Endothelial cell of umbilical vein (primary cell): ENCODE results near the gene PKDREJ. TPM values are rescaled to one million over a fixed set of nuclear protein-coding genes. Genes with fewer than 3 reads are reported as not detected.

Source experiments
- BruUV-seq: library from RNA; stranded (reverse); fragments of 400-500 nt; replicated peaks from 2 replicates; lab custom pipeline; 2021; lab: Mats Ljungman, UMichigan
- CTCF ChIA-PET: fragments of 300-600, 350-600 bp; sonication (Branson Sonifier 250); formaldehyde crosslinking; loops from one replicate; lab custom pipeline; 2021; ENCODE audit warnings: antibody characterized with exemption, inconsistent platforms; lab: Charles Lee
- POLR2A ChIA-PET: fragments of 300-600, 350-600 bp; sonication (Branson Sonifier 250); formaldehyde crosslinking; loops from one replicate; lab custom pipeline; 2021; ENCODE audit warnings: antibody characterized with exemption, inconsistent platforms; lab: Charles Lee
- DNase-seq: peaks from one replicate; pipeline ENCODE4 v3.0.0-alpha.2; 2011; ENCODE audit warnings: low read depth, low spot score
- FAIRE-seq: peaks from 2 replicates; lab custom pipeline; 2011; peaks lifted over from hg19 to GRCh38; lab: Jason Lieb, UNC
- H2AFZ ChIP-seq: 2 replicates; pipeline ENCODE4 v1.6.0; 2012; ENCODE audit warnings: low read depth, low read length, control low read depth, inconsistent platforms
- H3K27ac ChIP-seq: 2 replicates; pipeline ENCODE4 v1.5.1; 2011; ENCODE audit warnings: low read depth, mild to moderate bottlenecking, control low read depth, low read length, moderate library complexity; ENCODE audit not compliant: insufficient read depth
- H3K27me3 ChIP-seq, 2 experiments: 2 replicates each; pipeline versions ENCODE4 v1.6.0 to v1.6.1; 2011; ENCODE audit warnings: low read length in 2 of 2, mixed read lengths in 1 of 2; ENCODE audit not compliant: control insufficient read depth in 2 of 2, insufficient read depth in 2 of 2
- H3K36me3 ChIP-seq, 2 experiments: 2 replicates in 1 of 2; 3 replicates in 1 of 2; pipeline ENCODE4 v1.5.1; 2011; ENCODE audit warnings: low read length in 2 of 2, mild to moderate bottlenecking in 1 of 2, moderate library complexity in 1 of 2; ENCODE audit not compliant: control insufficient read depth in 2 of 2, insufficient read depth in 2 of 2; ENCODE audit errors: extremely low read depth in 1 of 2
- H3K4me1 ChIP-seq: 3 replicates; pipeline ENCODE4 v1.5.1; 2011; ENCODE audit warnings: mild to moderate bottlenecking, low read length; ENCODE audit not compliant: control insufficient read depth, insufficient read depth; ENCODE audit errors: extremely low read depth
- H3K4me2 ChIP-seq: 2 replicates; pipeline ENCODE4 v1.6.1; 2011; ENCODE audit warnings: low read length, control low read depth, mixed read lengths; ENCODE audit not compliant: insufficient read depth
- H3K4me3 ChIP-seq, 3 experiments: fragments of 200-600 bp in 1 of 3; sonication (generic), shearing (Covaris generic) in 1 of 3; replicated peaks in 1 of 3; 2 replicates each; pipeline ENCODE4 v1.5.1; 2011 to 2016; ENCODE audit warnings: control low read depth in 3 of 3, low read length in 3 of 3, mild to moderate bottlenecking in 2 of 3, inconsistent platforms in 1 of 3, low read depth in 1 of 3, moderate library complexity in 1 of 3; ENCODE audit not compliant: insufficient read depth in 1 of 3
- H3K79me2 ChIP-seq: 2 replicates; pipeline ENCODE4 v1.6.0; 2012; ENCODE audit warnings: low read length, inconsistent platforms; ENCODE audit not compliant: control insufficient read depth, insufficient read depth
- H3K9ac ChIP-seq: replicated peaks from 2 replicates; pipeline ENCODE3; 2011; ENCODE audit warnings: low read length, control low read depth; ENCODE audit not compliant: insufficient read depth; ENCODE audit errors: extremely low read depth
- H3K9me1 ChIP-seq: replicated peaks from 3 replicates; pipeline ENCODE4 v1.6.0; 2011; ENCODE audit warnings: mild to moderate bottlenecking, low read length; ENCODE audit not compliant: control insufficient read depth, insufficient read depth; ENCODE audit errors: extremely low read depth
- H3K9me3 ChIP-seq: replicated peaks from 2 replicates; pipeline ENCODE4 v1.5.1; 2012; ENCODE audit warnings: low read length, inconsistent platforms; ENCODE audit not compliant: control insufficient read depth, insufficient read depth
- H4K20me1 ChIP-seq: replicated peaks from 2 replicates; pipeline ENCODE3; 2011; ENCODE audit warnings: mild to moderate bottlenecking, low read length; ENCODE audit not compliant: control insufficient read depth, insufficient read depth; ENCODE audit errors: extremely low read depth
- CTCF ChIP-seq, 2 donors: IDR thresholded peaks; 1 replicate in 1 of 2; 2 replicates in 1 of 2; pipeline ENCODE4 v1.5.1; 2011; ENCODE audit warnings: low read length in 2 of 2, mild to moderate bottlenecking in 2 of 2, moderate library complexity in 2 of 2, control low read depth in 1 of 2, inconsistent platforms in 1 of 2, low read depth in 1 of 2; ENCODE audit not compliant: insufficient read depth in 1 of 2; ENCODE audit errors: extremely low read depth in 1 of 2
- EZH2 ChIP-seq: IDR thresholded peaks from 2 replicates; pipeline ENCODE4 v1.6.1; 2012; ENCODE audit warnings: borderline replicate concordance, low read depth, mild to moderate bottlenecking, moderate library complexity, low read length, inconsistent platforms; ENCODE audit not compliant: severe bottlenecking
- FOS ChIP-seq: IDR thresholded peaks from 2 replicates; pipeline ENCODE4 v1.6.1; 2011; ENCODE audit warnings: mild to moderate bottlenecking, low read length, moderate library complexity, borderline replicate concordance; ENCODE audit not compliant: insufficient read depth
- GATA2 ChIP-seq: IDR thresholded peaks from 2 replicates; pipeline ENCODE4 v1.7.0; 2011; ENCODE audit warnings: low read depth, mild to moderate bottlenecking, moderate library complexity, mixed read lengths, low read length; ENCODE audit not compliant: insufficient read length, insufficient read depth
- JUN ChIP-seq: IDR thresholded peaks from 2 replicates; pipeline ENCODE4 v1.6.1; 2011; ENCODE audit warnings: borderline replicate concordance, low read depth; ENCODE audit not compliant: insufficient read length, insufficient read depth
- MAX ChIP-seq: IDR thresholded peaks from 2 replicates; pipeline ENCODE4 v1.6.1; 2011; ENCODE audit not compliant: insufficient read depth, insufficient read length
- MYC ChIP-seq: IDR thresholded peaks from one replicate; pipeline ENCODE4 v1.6.1; 2011; ENCODE audit warnings: mild to moderate bottlenecking, low read depth, low read length
- POLR2A ChIP-seq: IDR thresholded peaks from 2 replicates; pipeline ENCODE4 v1.6.1; 2012; ENCODE audit warnings: low read depth, mild to moderate bottlenecking, control low read depth, low read length
- POLR2AphosphoS5 ChIP-seq: IDR thresholded peaks from 2 replicates; pipeline ENCODE4 v1.6.1; 2012; ENCODE audit warnings: low read depth, mild to moderate bottlenecking, control low read depth, low read length, moderate library complexity; ENCODE audit not compliant: insufficient read depth
- dilution Hi-C: fragments of 300-500 bp; cut with MboI; formaldehyde crosslinking; loops from one replicate; pipeline ENCODE4 v1.15.0; 2019; ENCODE audit warnings: low sequenced_read_pairs; ENCODE audit not compliant: extremely low pct_ligation_motif_present
- intact Hi-C: fragments of 100-400 bp; cut with micrococcal nuclease; formaldehyde crosslinking; loops from one replicate; pipeline ENCODE4 v1.10.0; 2022
- polyA plus RNA-seq, 4 experiments: library from polyadenylated mRNA; depleted of rRNA in 3 of 4; stranded (reverse) in 3 of 4; unstranded in 1 of 4; fragments of >200 nt; gene quantifications; 2 replicates each; pipeline versions ENCODE4 v1.2.1 to v1.2.3, GENCODE V29; 2011 to 2012; ENCODE audit warnings: missing spikeins in 1 of 4
- total RNA-seq: library from RNA; stranded (reverse); gene quantifications from 2 replicates; pipeline ENCODE4 v1.2.3, GENCODE V29; 2021

PKDREJ gene
- total and polyA plus RNA-seq, 2 donors (not counting 3 experiments of a cell fraction or from before 2014, with no cell fraction given) = not detected

GRCh38 chr22:46292732-46293131, 29.6 kb upstream of the PKDREJ start:
- H4K20me1 ChIP-seq = no peaks in the 10 kb centered on the region
- ChIA-PET CTCF (no interaction called here), POLR2A (no interaction called here)
- peaks cover 17% of the 10 kb centered on the region for H3K4me1 ChIP-seq
- dilution Hi-C loops = no loop called here
- H2AFZ ChIP-seq = no peak overlapping the region
- H3K79me2 ChIP-seq = peaks cover 8% of the 10 kb centered on the region
- H3K9ac ChIP-seq = no peak overlapping the region
- H3K9me3 ChIP-seq = no peaks in the 10 kb centered on the region
- no peak overlapping the region for H3K27ac ChIP-seq
- no peaks in the 10 kb centered on the region for H3K27me3 ChIP-seq
- FAIRE-seq (no peak), DNase-seq (no peak)
- H3K9me1 ChIP-seq = no peaks in the 10 kb centered on the region
- peaks cover 0 to 8% of the 10 kb centered on the region in 2 experiments for H3K36me3 ChIP-seq
- BruUV-seq = no TSS peak
- H3K4me2 ChIP-seq = no peak overlapping the region
- intact Hi-C loops = no loop called here
- no peak overlapping the region for H3K4me3 ChIP-seq
- TF ChIP-seq MAX = no peak
- no peak for TF ChIP-seq POLR2A
- no peak for TF ChIP-seq MYC
- TF ChIP-seq FOS = no peak
- no peak for TF ChIP-seq GATA2
- no peak for TF ChIP-seq EZH2
- TF ChIP-seq CTCF (IDR thresholded peaks at IDR 0.05; ENCODE audit: extremely low read depth in 1 of 2, insufficient read depth in 1 of 2, low read depth in 1 of 2, low read length in 2 of 2) = no peak
- TF ChIP-seq POLR2AphosphoS5 = no peak
- no peak for TF ChIP-seq JUN
